NCI-H1436 treated with DMSO at 0.1 percent for 48 hours (cell line): Measurements from ENCODE around the gene PIP4K2B.
"Not testable (repeated sequence)": the region's sequence is repeated elsewhere in the genome, so short reads cannot be mapped to it uniquely, and the experiment has no call there.

Experiments
- DNase-seq: peaks from one replicate; lab custom pipeline; 2025; lab: John Stamatoyannopoulos, UW

The PIP4K2B gene

GRCh38 chr17:38730526-38731379 is 68.6 kb downstream of the PIP4K2B start:
- no peak for DNase-seq

DNA sequence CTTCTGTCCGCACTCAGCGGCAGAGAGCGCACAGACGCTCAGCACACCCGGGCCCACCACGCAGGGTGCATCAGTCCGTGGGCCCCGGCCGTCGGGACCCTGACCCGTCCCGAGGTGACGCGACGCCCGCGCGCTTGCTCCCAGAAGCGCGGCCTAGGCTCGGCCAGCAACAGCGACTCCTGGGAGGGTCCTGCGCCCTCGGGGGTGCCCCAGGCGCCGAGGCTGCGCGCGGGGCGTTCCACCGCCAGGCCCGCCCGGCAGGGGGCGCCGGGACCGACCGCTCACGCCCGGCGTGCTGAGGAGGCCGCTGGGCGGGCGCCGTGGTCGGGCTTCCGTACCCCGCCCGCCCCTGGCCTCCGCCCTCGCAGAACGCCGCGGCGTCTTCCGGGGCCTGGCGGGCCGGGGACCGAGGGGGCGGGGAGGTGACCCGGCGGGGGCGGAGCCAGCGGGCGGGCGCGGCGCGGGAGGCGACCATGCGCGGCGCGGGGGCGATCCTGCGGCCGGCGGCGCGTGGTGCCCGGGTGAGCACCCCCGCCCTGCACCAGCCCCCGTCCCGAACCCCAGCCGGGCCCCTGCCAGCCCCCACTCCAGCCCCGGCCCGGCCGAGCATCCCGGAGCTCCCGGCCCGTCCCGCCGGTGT is 69.3 kb downstream of the PIP4K2B start, which contains the start of gene CISD3:
Gene CISD3 (plus strand): TSS at position 456 of the 640 bp plus-strand sequence. CDS start 18 bp downstream, at position 474.
- no peak for DNase-seq

- DNase-seq: no peak
Measured at GRCh38 chr17:38729368-38729885, 69.9 kb downstream of the PIP4K2B start.

DNA sequence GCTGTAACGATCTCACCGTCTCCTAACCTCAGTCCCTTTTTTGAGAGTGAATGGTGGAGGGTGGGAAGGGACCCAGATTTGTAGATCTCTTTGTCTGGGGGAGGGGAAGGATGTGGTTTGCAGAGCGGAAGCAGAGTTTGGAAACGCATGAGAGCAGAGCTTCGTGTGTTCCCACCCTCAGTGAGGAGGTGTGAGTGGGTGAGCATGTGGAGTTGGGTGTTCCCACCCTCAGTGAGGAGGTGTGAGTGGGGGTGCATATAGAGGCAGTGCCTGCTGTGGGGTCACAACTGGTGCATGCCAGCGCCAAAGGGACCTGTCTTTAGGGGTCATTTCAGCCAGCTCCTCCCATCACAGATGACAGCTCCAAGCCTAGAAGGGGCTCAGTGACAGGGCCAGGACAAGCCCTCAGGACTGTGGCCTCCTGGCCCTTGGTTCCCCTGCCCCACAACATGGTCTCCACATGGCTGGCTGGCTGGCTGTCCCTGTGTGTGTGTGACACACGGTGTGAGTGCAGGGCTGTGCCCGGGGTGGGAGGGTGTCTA is 71.0 kb downstream of the PIP4K2B start:
- DNase-seq: no peak

GRCh38 chr17:38727736-38728135 is 71.6 kb downstream of the PIP4K2B start:
- DNase-seq: no peak

DNA sequence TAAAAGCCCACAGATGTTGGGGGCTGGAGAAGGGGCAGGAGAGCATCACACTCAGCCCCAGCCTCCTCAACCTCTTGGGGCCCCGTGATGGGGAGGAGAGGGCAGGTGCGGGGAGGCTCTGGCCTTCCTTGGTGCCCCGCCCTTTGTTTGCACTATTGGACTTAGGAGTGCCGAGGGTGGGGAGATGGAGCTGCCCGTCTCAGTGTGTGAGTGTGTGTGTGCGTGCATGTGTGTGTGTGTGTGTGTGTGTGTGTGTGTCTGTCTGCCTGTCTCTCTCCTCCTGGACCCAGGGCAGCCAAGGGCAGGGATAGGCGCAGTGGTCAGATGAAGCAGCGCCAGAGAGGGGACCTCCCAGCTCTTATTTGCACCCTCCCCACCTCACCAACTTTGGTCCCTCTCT is 73.2 kb downstream of the PIP4K2B start:
- DNase-seq: not testable (repeated sequence)

GRCh38 chr17:38725066-38725465 is 74.3 kb downstream of the PIP4K2B start:
- no peak for DNase-seq

DNA sequence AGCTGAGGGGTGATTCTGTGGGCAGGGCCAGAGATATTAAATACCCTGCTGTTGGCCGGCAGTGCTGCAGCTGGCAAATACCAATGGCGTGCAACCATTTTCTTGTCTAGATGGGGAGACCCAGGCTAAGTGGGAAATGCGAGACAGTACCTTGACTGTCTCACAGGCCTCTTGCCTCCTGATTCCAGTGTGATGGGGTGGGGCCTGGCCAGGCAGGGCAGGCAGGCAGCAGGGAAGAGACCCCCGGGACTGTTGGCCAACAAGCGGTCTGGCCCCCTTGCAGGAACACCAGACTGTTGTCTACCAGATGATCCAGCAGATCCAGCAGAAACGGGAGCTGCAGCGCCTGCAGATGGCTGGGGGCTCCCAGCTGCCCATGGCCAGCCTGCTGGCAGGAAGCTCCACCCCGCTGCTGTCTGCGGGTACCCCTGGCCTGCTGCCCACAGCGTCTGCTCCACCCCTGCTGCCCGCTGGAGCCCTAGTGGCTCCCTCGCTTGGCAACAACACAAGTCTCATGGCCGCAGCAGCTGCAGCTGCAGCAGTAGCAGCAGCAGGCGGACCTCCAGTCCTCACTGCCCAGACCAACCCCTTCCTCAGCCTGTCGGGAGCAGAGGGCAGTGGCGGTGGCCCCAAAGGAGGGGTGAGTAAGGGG is 74.9 kb downstream of the PIP4K2B start:
- no peak for DNase-seq

DNA sequence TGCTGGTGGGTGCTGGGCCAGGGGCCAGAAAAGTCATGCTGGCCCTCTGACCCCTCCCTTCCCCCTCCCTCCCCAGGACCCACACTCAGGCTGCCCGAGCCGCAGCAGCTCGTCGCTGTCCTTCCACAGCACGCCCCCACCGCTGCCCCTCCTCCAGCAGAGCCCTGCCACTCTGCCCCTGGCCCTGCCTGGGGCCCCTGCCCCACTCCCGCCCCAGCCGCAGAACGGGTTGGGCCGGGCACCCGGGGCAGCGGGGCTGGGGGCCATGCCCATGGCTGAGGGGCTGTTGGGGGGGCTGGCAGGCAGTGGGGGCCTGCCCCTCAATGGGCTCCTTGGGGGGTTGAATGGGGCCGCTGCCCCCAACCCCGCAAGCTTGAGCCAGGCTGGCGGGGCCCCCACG is 77.6 kb downstream of the PIP4K2B start:
- DNase-seq: no peak

DNA sequence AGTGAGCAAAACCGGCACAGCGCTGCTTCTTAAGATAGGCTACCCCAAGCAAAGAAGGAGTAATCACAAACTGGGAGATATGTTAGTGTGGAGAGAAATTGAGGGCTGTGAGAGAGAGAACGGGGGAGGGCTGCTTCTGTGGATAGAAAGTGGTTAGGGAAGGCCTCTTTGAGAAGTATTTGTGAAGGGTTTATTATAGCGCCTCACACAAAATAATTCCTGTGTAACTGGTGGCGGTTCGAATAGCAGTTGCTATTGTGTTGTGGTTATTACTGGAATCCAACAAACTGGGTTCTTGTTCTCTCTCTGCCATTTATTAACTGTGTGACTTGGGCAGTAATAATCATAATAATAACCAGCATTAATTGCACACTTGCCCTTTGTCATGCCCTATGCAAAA is 78.4 kb downstream of the PIP4K2B start:
- no peak for DNase-seq

- DNase-seq: no peak
Measured at GRCh38 chr17:38719943-38720641, 79.3 kb downstream of the PIP4K2B start.

DNA sequence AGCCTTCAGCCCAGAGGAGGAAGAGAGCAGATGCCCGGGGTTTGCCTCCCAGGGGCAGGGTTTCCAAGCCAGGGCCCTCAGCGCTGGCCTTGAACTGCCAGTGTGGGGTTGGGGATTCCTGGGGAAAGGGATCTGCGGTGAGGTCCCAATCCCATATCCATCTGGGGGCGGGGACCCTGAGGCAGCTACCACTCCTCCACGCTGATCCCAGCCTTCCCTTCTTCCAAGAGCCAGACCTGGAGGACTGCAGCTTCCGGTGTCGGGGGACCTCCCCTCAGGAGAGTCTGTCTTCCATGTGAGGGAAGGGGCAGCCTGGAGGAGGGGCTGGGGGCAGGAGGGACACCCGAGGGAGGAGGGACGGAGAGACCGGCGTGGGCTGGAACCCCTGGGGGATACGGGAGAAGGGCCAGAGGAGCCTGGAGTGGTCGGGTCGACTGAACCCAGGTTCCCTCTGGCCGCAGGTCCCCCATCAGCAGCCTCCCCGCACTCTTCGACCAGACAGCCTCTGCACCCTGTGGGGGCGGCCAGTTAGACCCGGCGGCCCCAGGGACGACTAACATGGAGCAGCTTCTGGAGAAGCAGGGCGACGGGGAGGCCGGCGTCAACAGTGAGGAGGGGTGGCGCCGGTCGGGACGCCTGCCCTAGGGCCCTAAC is 79.9 kb downstream of the PIP4K2B start:
- no peak for DNase-seq

DNA sequence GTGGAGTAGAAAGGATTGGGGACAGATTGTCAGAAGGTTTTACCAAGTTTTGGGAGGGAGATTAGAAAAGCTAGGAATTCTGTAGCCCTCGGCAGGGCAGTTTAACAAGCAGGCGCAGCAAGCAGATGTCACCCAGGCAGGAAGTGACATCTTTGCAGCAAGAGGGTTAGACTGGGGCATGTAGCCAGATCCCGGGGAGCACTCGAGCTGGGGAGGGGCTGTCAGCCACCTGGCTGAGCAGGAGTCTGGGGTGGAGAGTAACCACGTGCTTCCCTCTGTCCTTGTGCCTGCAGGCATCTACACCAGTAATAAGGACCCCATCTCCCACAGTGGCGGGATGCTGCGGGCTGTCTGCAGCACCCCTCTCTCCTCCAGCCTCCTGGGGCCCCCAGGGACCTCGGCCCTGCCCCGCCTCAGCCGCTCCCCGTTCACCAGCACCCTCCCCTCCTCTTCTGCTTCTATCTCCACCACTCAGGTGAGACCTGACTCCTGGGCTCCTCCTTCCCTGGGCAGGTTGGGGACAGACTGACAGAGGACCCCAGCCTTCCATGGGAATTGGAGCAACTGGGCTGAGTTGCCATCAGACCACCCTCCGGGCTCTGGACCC is 82.1 kb downstream of the PIP4K2B start:
- DNase-seq: no peak

DNA sequence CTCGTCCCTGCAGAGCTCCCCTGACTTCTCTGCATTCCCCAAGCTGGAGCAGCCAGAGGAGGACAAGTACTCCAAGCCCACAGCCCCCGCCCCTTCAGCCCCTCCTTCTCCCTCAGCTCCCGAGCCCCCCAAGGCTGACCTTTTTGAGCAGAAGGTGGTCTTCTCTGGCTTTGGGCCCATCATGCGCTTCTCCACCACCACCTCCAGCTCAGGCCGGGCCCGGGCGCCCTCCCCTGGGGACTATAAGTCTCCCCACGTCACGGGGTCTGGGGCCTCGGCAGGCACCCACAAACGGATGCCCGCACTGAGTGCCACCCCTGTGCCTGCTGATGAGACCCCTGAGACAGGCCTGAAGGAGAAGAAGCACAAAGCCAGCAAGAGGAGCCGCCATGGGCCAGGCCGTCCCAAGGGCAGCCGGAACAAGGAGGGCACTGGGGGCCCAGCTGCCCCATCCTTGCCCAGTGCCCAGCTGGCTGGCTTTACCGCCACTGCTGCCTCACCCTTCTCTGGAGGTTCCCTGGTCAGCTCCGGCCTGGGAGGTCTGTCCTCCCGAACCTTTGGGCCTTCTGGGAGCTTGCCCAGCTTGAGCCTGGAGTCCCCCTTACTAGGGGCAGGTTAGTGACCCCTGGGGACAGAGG is 82.9 kb downstream of the PIP4K2B start:
- DNase-seq: no peak
